Esophagus muscularis mucosa (tissue), 4 donors: ENCODE data around the gene MKI67. TPM values are rescaled to one million over a fixed set of nuclear protein-coding genes. Genes with fewer than 3 reads are reported as not detected.

Experiments
- DNase-seq: peaks from one replicate; pipeline ENCODE4 v3.0.0-alpha.2; 2017; ENCODE audit errors: extremely low spot score
- H3K27ac ChIP-seq, 4 donors: fragments of 200-600 bp; sonication (generic); replicated peaks in 1 of 4; 1 replicate in 3 of 4; 2 replicates in 1 of 4; pipeline ENCODE4 v1.5.1; 2016 to 2019; ENCODE audit warnings: mild to moderate bottlenecking in 1 of 4
- H3K27me3 ChIP-seq, 4 donors: fragments of 200-600 bp; sonication (generic); one replicate each; pipeline versions ENCODE4 v1.5.1 to v1.6.0; 2016 to 2019
- H3K36me3 ChIP-seq, 4 donors: fragments of 200-600 bp; sonication (generic); one replicate each; pipeline ENCODE4 v1.5.1; 2016 to 2019
- H3K4me1 ChIP-seq, 4 donors: fragments of 200-600 bp; sonication (generic); one replicate each; pipeline ENCODE4 v1.5.1; 2016 to 2019
- H3K4me3 ChIP-seq, 4 donors: fragments of 200-600 bp; sonication (generic); 1 replicate in 2 of 4; 2 replicates in 2 of 4; pipeline ENCODE4 v1.5.1; 2016 to 2019; ENCODE audit warnings: mild to moderate bottlenecking in 4 of 4, moderate library complexity in 1 of 4
- H3K9me3 ChIP-seq, 4 donors: fragments of 200-600 bp; sonication (generic); 1 replicate in 3 of 4; 2 replicates in 1 of 4; pipeline ENCODE4 v1.5.1; 2016 to 2019
- EP300 ChIP-seq: sonication (generic); formaldehyde crosslinking; IDR thresholded peaks from one replicate; pipeline ENCODE4 v1.6.1; 2017; ENCODE audit warnings: antibody characterized with exemption
- POLR2A ChIP-seq: fragments of 450-650 bp; IDR thresholded peaks from one replicate; pipeline ENCODE4 v1.6.1; 2017; ENCODE audit warnings: antibody characterized with exemption, moderate library complexity, mild to moderate bottlenecking, low read depth
- POLR2AphosphoS5 ChIP-seq, 2 donors: sonication (generic); formaldehyde crosslinking; IDR thresholded peaks; one replicate each; pipeline ENCODE4 v1.6.1; 2017; ENCODE audit warnings: antibody characterized with exemption in 2 of 2
- WGBS: methylation state at CpG from one replicate; pipeline ENCODE4 v1.1.5; 2018; 5-methylcytosine and 5-hydroxymethylcytosine counted together
- intact Hi-C: fragments of 100-400 bp; cut with DNase I; formaldehyde crosslinking; loops from one replicate; pipeline ENCODE4 v1.15.1; 2023
- total RNA-seq, 4 donors: library from RNA; depleted of rRNA; stranded (reverse); fragments of >200 nt; gene quantifications; one replicate each; pipeline versions ENCODE4 v1.1.0 to v1.2.1, GENCODE V29; 2016
- TF ChIP-seq, protein P1 (sequence below), 3 experiments: fragments of 200-600 bp in 2 of 3; fragments of 450-650 bp in 1 of 3; sonication (generic) in 2 of 3; IDR thresholded peaks; one replicate each; pipeline ENCODE4 v1.5.1; 2017 to 2019; ENCODE audit warnings: antibody characterized with exemption in 3 of 3, mild to moderate bottlenecking in 2 of 3, moderate library complexity in 1 of 3

MKI67 gene
- total RNA-seq, 4 donors from 2014 or later = 0.17 to 1.2 (median 0.87) TPM

DNA sequence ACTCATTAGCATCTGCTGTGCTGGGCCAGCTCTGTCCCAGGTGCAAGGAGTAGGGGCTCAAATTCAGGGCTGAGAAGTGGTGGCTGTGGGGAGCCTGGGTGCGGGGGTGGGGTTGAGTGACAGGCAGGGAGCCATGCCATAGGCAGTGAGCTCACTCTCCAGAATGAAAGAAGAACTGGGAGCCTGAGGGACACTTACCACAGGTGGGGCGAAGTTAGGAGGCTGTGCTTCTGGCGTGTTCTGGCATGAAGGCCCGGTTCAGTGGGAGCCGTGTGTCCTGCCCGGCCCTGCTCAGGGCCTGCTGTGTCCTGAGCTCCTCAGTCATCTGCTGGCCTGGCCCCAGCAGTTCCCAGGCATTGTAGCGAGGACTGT, 62.5 kb downstream of the MKI67 start:
- peaks cover 13 to 42% (median 35%) of the 10 kb centered on the region in 4 donors for H3K4me1 ChIP-seq
- peaks cover 0 to 87% (median 17%) of the 10 kb centered on the region in 4 donors for H3K36me3 ChIP-seq
- H3K4me3 ChIP-seq = no peak overlapping the region
- peak overlapping the region; percentile 58 to 77 (median 64) for H3K27ac ChIP-seq
- intact Hi-C loops = no loop called here
- peaks cover 0 to 23% (median 0%) of the 10 kb centered on the region in 4 donors for H3K27me3 ChIP-seq
- no peak for DNase-seq
- TF ChIP-seq, protein P1, sequence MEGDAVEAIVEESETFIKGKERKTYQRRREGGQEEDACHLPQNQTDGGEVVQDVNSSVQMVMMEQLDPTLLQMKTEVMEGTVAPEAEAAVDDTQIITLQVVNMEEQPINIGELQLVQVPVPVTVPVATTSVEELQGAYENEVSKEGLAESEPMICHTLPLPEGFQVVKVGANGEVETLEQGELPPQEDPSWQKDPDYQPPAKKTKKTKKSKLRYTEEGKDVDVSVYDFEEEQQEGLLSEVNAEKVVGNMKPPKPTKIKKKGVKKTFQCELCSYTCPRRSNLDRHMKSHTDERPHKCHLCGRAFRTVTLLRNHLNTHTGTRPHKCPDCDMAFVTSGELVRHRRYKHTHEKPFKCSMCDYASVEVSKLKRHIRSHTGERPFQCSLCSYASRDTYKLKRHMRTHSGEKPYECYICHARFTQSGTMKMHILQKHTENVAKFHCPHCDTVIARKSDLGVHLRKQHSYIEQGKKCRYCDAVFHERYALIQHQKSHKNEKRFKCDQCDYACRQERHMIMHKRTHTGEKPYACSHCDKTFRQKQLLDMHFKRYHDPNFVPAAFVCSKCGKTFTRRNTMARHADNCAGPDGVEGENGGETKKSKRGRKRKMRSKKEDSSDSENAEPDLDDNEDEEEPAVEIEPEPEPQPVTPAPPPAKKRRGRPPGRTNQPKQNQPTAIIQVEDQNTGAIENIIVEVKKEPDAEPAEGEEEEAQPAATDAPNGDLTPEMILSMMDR (IDR thresholded peaks at IDR 0.05) = no peak
- TF ChIP-seq POLR2AphosphoS5 (IDR thresholded peaks at IDR 0.05) = no peak
- TF ChIP-seq POLR2A = no peak
- TF ChIP-seq EP300 = no peak
- no peaks in the 10 kb centered on the region for H3K9me3 ChIP-seq
- 79% methylated on average over 6 of the region's 7 CpGs for WGBS

DNA sequence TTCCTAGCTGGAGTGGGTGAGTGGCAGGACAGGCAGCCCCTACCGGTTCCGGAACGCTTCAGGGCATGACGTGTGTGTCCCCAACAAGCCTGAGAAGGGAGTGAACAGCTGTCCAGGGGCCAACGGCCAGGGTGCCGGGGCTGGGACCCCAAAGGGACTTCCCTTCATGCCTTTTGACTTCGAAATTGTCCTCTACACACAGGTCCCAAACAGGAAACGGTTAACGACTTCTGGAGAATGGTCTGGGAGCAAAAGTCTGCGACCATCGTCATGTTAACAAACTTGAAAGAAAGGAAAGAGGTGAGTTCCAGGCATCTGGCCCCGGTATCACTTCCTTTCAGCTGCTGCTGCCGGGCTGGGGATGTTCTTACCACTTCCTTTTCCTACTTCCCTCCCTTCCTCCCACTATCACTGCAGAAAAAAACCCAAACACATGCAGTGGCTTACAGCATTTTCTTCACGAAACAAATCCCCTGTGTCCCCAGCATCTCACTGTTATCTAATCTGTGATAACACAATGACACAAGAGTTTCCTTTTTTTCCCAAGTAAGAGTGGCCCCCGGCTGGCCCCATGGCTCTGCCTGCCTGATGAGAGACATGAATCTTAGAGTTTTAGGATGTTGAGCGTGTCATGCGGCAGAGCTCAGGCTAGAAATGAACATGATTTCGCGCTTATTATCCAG, 63.2 kb downstream of the MKI67 start:
- H3K36me3 ChIP-seq = peaks cover 0 to 80% (median 16%) of the 10 kb centered on the region in 4 donors
- H3K4me1 ChIP-seq = peaks cover 13 to 42% (median 35%) of the 10 kb centered on the region in 4 donors
- 58% methylated on average over 17 of the region's 19 CpGs for WGBS
- peak overlapping the region; percentile 11 to 58 (median 34) for H3K27ac ChIP-seq
- no peak for DNase-seq
- TF ChIP-seq, protein P1 (IDR thresholded peaks at IDR 0.05) = no peak
- TF ChIP-seq POLR2A = no peak
- peak in 1 of 2 donors; percentile 8 for TF ChIP-seq POLR2AphosphoS5 (IDR thresholded peaks at IDR 0.05)
- no peak for TF ChIP-seq EP300
- peaks cover 0 to 23% (median 0%) of the 10 kb centered on the region in 4 donors for H3K27me3 ChIP-seq
- H3K4me3 ChIP-seq = no peak overlapping the region
- no peaks in the 10 kb centered on the region for H3K9me3 ChIP-seq
- intact Hi-C loops = no loop called here

DNA sequence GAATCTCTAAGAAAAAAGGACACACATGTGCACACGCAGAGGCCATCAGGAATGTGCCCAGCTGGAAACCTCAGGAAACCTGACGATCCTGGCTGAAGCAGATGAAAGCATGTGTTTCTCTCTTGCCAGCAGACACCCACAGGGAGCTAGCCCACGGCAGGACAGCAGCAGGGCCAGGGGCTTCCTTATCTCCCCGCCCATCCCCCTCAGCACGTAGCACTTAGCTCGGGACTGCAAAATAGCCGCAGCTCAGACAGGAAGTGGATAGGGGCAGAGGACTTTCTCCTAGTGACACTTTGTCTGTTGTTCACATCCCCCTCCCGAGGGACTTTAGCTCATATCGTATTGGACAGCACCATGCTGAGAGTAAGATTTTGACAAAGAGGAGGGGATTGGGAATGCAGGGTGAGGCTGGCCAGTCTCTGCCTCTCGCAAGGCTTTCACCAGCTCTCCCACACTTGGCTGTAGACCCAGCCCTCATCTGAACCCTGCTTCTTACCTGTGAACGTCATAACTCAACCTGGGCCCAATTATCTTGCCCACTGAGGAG, 63.8 kb downstream of the MKI67 start:
- peaks cover 0 to 76% (median 13%) of the 10 kb centered on the region in 4 donors for H3K36me3 ChIP-seq
- peaks cover 13 to 42% (median 35%) of the 10 kb centered on the region in 4 donors for H3K4me1 ChIP-seq
- peaks cover 0 to 23% (median 0%) of the 10 kb centered on the region in 4 donors for H3K27me3 ChIP-seq
- no peak overlapping the region for H3K4me3 ChIP-seq
- no peaks in the 10 kb centered on the region for H3K9me3 ChIP-seq
- peak overlapping the region; percentile 11 to 58 (median 34) for H3K27ac ChIP-seq
- DNase-seq = no peak
- TF ChIP-seq EP300 = no peak
- no peak for TF ChIP-seq POLR2A
- TF ChIP-seq, protein P1 (IDR thresholded peaks at IDR 0.05) = no peak
- no peak for TF ChIP-seq POLR2AphosphoS5 (IDR thresholded peaks at IDR 0.05)
- intact Hi-C loops = no loop called here
- WGBS = 39% methylated on average over 7 of the region's 11 CpGs

DNA sequence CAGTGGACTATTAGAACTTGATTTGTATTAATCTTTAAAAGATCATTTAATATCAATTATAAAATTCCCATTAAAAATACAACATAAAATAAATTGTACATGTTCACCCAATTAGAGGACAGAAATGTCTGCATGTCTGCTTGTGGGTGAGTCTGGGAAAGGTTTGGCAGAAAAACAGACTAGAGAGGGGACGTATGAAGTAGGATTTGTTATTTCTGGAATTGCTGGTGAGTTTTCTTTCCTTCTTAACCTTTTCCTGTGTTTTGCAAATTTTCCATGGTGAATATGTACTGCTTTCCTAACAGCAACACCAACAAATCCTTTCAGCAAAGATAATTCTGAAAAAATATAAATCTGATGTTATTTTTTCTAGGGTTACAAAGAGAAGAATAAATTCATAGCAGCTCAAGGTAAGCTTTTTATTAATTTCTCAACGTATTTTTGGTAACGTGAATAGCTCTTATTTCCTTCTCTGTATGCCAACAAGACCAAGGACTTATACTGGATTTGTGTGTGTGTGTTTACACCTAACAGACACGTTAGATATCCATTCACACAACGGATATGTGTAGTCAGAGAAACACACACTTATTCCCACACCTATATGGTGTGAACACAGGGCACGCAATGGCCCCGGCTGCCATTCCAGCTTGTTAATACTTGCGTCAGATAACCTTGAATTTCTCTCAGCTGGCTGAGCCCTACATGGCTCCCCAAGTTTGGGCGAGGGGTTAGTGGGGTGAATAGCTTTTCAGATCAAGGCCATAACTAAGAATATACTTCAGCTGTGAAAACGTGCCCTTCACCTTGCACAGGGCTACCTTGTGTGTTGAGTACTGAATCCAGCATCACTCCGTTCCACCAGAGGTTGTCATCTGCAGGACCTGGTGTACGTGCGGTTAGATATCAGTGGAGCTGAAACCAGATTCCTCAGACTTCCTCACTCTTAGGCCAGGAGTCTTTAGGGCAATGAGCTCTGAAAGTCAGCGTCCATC, 64.6 kb downstream of the MKI67 start:
- intact Hi-C loops = no loop called here
- peak overlapping the region in 2 of 4 donors; percentile 11 to 49 for H3K27ac ChIP-seq
- H3K36me3 ChIP-seq = peaks cover 0 to 75% (median 12%) of the 10 kb centered on the region in 4 donors
- WGBS = 72% methylated on average over 13 of the region's 14 CpGs
- no peak overlapping the region for H3K4me3 ChIP-seq
- no peak for DNase-seq
- TF ChIP-seq, protein P1 (IDR thresholded peaks at IDR 0.05) = no peak
- no peak for TF ChIP-seq POLR2AphosphoS5 (IDR thresholded peaks at IDR 0.05)
- TF ChIP-seq EP300 = no peak
- TF ChIP-seq POLR2A = no peak
- H3K27me3 ChIP-seq = peaks cover 0 to 23% (median 0%) of the 10 kb centered on the region in 4 donors
- peaks cover 13 to 42% (median 35%) of the 10 kb centered on the region in 4 donors for H3K4me1 ChIP-seq
- no peaks in the 10 kb centered on the region for H3K9me3 ChIP-seq
